HEK293 (cell line): ENCODE data around the gene KIF19.

Experiments used
- CTCF ChIA-PET: fragments of 350-600 bp; formaldehyde crosslinking; extraction: SDS; loops from one replicate; lab custom pipeline; 2021; ENCODE audit warnings: antibody characterized with exemption; lab: Yijun Ruan, JAX
- POLR2A ChIA-PET: fragments of 300-600 bp; formaldehyde crosslinking; extraction: SDS; loops from one replicate; lab custom pipeline; 2020; ENCODE audit warnings: antibody characterized with exemption, inconsistent platforms; lab: Yijun Ruan, JAX
- H3K27ac ChIP-seq: fragments of 200-500 bp; sonication (Bioruptor generic); 2 replicates; pipeline ENCODE4 v1.5.1; 2014; ENCODE audit warnings: low read depth, low read length, control low read depth, inconsistent platforms; ENCODE audit errors: extremely low read depth
- H3K36me3 ChIP-seq, 2 experiments: fragments of 200-500 bp in 1 of 2; sonication (Bioruptor generic) in 1 of 2; 1 replicate in 1 of 2; 2 replicates in 1 of 2; pipeline ENCODE4 v1.5.1; 2014 to 2017; ENCODE audit warnings: inconsistent platforms in 2 of 2, low read length in 2 of 2; ENCODE audit not compliant: control insufficient read depth in 2 of 2, insufficient read depth in 1 of 2
- H3K4me1 ChIP-seq: fragments of 200-500 bp; sonication (Bioruptor generic); 2 replicates; pipeline ENCODE4 v1.5.1; 2014; ENCODE audit warnings: mild to moderate bottlenecking, low read length, inconsistent platforms; ENCODE audit not compliant: control insufficient read depth, insufficient read depth
- H3K4me3 ChIP-seq: 2 replicates; pipeline ENCODE4 v1.5.1; 2011; ENCODE audit warnings: low read depth, mild to moderate bottlenecking, control low read depth, low read length, moderate library complexity
- H3K9me3 ChIP-seq: fragments of 200-500 bp; sonication (Bioruptor generic); 2 replicates; pipeline ENCODE4 v1.5.1; 2014; ENCODE audit warnings: low read depth, low read length, inconsistent platforms; ENCODE audit not compliant: control insufficient read depth, insufficient read depth
- BCL11B ChIP-seq: fragments of 450-650 bp; formaldehyde crosslinking; IDR thresholded peaks from 2 replicates; pipeline ENCODE4 v1.5.1; 2016; ENCODE audit warnings: low read depth, missing biosample characterization, missing genetic modification characterization
- EGR2 ChIP-seq: fragments of 450-650 bp; formaldehyde crosslinking; IDR thresholded peaks from 2 replicates; pipeline ENCODE4 v1.5.1; 2016; ENCODE audit warnings: low read depth, missing biosample characterization, missing genetic modification characterization
- ELK4 ChIP-seq: IDR thresholded peaks from 2 replicates; pipeline ENCODE4 v1.6.1; 2011; ENCODE audit warnings: mild to moderate bottlenecking, low read depth, low read length, borderline replicate concordance
- GLI4 ChIP-seq: fragments of 450-650 bp; formaldehyde crosslinking; IDR thresholded peaks from 2 replicates; pipeline ENCODE4 v1.5.1; 2016; ENCODE audit warnings: missing biosample characterization, missing genetic modification characterization
- HOXA7 ChIP-seq: sonication (generic); formaldehyde crosslinking; IDR thresholded peaks from 2 replicates; pipeline ENCODE4 v1.8.1; 2022; ENCODE audit warnings: missing genetic modification reagents, borderline replicate concordance
- KLF1 ChIP-seq: fragments of 450-650 bp; formaldehyde crosslinking; IDR thresholded peaks from 2 replicates; pipeline ENCODE4 v1.5.1; 2016; ENCODE audit warnings: missing biosample characterization, missing genetic modification characterization
- PATZ1 ChIP-seq: fragments of 450-650 bp; formaldehyde crosslinking; IDR thresholded peaks from 2 replicates; pipeline ENCODE4 v1.5.1; 2016; ENCODE audit warnings: missing biosample characterization, missing genetic modification characterization
- PRDM1 ChIP-seq: fragments of 450-650 bp; formaldehyde crosslinking; IDR thresholded peaks from 2 replicates; pipeline ENCODE4; 2016; ENCODE audit warnings: missing biosample characterization, missing genetic modification characterization
- REPIN1 ChIP-seq: fragments of 450-650 bp; formaldehyde crosslinking; IDR thresholded peaks from 2 replicates; pipeline ENCODE4 v1.5.1; 2017; ENCODE audit warnings: missing biosample characterization, missing genetic modification characterization, low read depth
- SCRT1 ChIP-seq: fragments of 450-650 bp; formaldehyde crosslinking; IDR thresholded peaks from 2 replicates; pipeline ENCODE4 v1.5.1; 2016; ENCODE audit warnings: missing biosample characterization, missing genetic modification characterization, borderline replicate concordance
- SETDB1 ChIP-seq: IDR thresholded peaks from one replicate; pipeline ENCODE4 v1.6.1; 2017; ENCODE audit warnings: mild to moderate bottlenecking, low read length, moderate library complexity, mixed read lengths; ENCODE audit not compliant: insufficient read length
- SP2 ChIP-seq: fragments of 450-650 bp; formaldehyde crosslinking; IDR thresholded peaks from 2 replicates; pipeline ENCODE4 v1.5.1; 2016; ENCODE audit warnings: missing biosample characterization, missing genetic modification characterization
- ZBTB7A ChIP-seq: fragments of 450-650 bp; formaldehyde crosslinking; IDR thresholded peaks from 2 replicates; pipeline ENCODE4 v1.5.1; 2016; ENCODE audit warnings: low read depth, missing biosample characterization, missing genetic modification characterization
- ZNF146 ChIP-seq: fragments of 450-650 bp; formaldehyde crosslinking; IDR thresholded peaks from 2 replicates; pipeline ENCODE4 v1.5.1; 2016; ENCODE audit warnings: missing biosample characterization, missing genetic modification characterization
- ZNF18 ChIP-seq: fragments of 450-650 bp; formaldehyde crosslinking; IDR thresholded peaks from 2 replicates; pipeline ENCODE4 v1.5.1; 2016; ENCODE audit warnings: missing biosample characterization, missing genetic modification characterization
- ZNF221 ChIP-seq: fragments of 450-650 bp; formaldehyde crosslinking; IDR thresholded peaks from 2 replicates; pipeline ENCODE4 v1.5.1; 2017; ENCODE audit warnings: missing biosample characterization, missing genetic modification characterization, borderline replicate concordance
- ZNF23 ChIP-seq: fragments of 450-650 bp; formaldehyde crosslinking; IDR thresholded peaks from 2 replicates; pipeline ENCODE4 v1.5.1; 2016; ENCODE audit warnings: missing biosample characterization, missing genetic modification characterization, borderline replicate concordance
- ZNF513 ChIP-seq: fragments of 450-650 bp; IDR thresholded peaks from 2 replicates; pipeline ENCODE4 v1.5.1; 2018; ENCODE audit warnings: missing biosample characterization, missing genetic modification characterization
- ZNF518A ChIP-seq: fragments of 450-650 bp; formaldehyde crosslinking; conservative IDR thresholded peaks from 2 replicates; pipeline ENCODE4 v1.5.1; 2016; ENCODE audit warnings: low read depth, missing biosample characterization, missing genetic modification characterization
- ZNF600 ChIP-seq: fragments of 450-650 bp; formaldehyde crosslinking; IDR thresholded peaks from 2 replicates; pipeline ENCODE4 v1.5.1; 2016; ENCODE audit warnings: missing biosample characterization, missing genetic modification characterization
- ZNF626 ChIP-seq: fragments of 450-650 bp; sonication (Bioruptor Pico); formaldehyde crosslinking; IDR thresholded peaks from 2 replicates; pipeline ENCODE4 v1.5.1; 2018; ENCODE audit warnings: missing biosample characterization, missing genetic modification characterization, inconsistent platforms
- ZNF654 ChIP-seq: fragments of 450-650 bp; formaldehyde crosslinking; IDR thresholded peaks from 2 replicates; pipeline ENCODE4 v1.5.1; 2016; ENCODE audit warnings: low read depth, missing biosample characterization, missing genetic modification characterization
- ZNF677 ChIP-seq: fragments of 450-650 bp; IDR thresholded peaks from 2 replicates; pipeline ENCODE4 v1.5.0; 2018; ENCODE audit warnings: missing biosample characterization, mild to moderate bottlenecking, missing genetic modification characterization, moderate library complexity
- ZNF791 ChIP-seq: fragments of 450-650 bp; formaldehyde crosslinking; IDR thresholded peaks from 2 replicates; pipeline ENCODE4 v1.5.1; 2016; ENCODE audit warnings: missing biosample characterization, missing genetic modification characterization
- ZNF843 ChIP-seq: fragments of 450-650 bp; formaldehyde crosslinking; IDR thresholded peaks from 2 replicates; pipeline ENCODE4 v1.5.1; 2016; ENCODE audit warnings: missing biosample characterization, missing genetic modification characterization

KIF19 gene

GRCh38 chr17:74282587-74283370 is 43.2 kb upstream of the KIF19 start:
- H3K9me3 ChIP-seq = no peaks in the 10 kb centered on the region
- ChIA-PET CTCF (interaction anchor here (0.6 to 8.8 kb wide), 12 partner anchors 7 to 565 kb away, joined by 3 to 108 read pairs (median 4); partner anchors contain the start of genes DNAI2 and TTYH2), POLR2A (interaction anchor here (0.7 kb wide), 1 partner anchor 42 kb away, joined by 3 read pairs; no protein-coding TSS in a partner anchor)
- H3K36me3 ChIP-seq = no peaks in the 10 kb centered on the region
- 0 out of 2 replicates have a peak, but pooled peaks cover 2% of the 10 kb centered on the region for H3K4me1 ChIP-seq
- no peak overlapping the region for H3K27ac ChIP-seq
- H3K4me3 ChIP-seq = no peak overlapping the region
- TF ChIP-seq ZNF654 (tag by site-specific recombination) (no peak), SETDB1 (no peak), ZNF513 (tag by site-specific recombination) (no peak), GLI4 (tag by site-specific recombination) (no peak), EGR2 (peak; percentile 25), ELK4 (no peak), REPIN1 (tag by site-specific recombination) (no peak), ZNF791 (tag by site-specific recombination) (no peak), ZNF18 (tag by site-specific recombination) (no peak), ZBTB7A (tag by site-specific recombination) (no peak), HOXA7 (CRISPR knock-in tag) (no peak), SP2 (tag by site-specific recombination) (no peak), ZNF677 (tag by site-specific recombination) (no peak), ZNF23 (tag by site-specific recombination) (no peak), KLF1 (tag by site-specific recombination) (peak; percentile 74), PATZ1 (tag by site-specific recombination) (0 out of 2 replicates have a peak, but pooled peaks have one; percentile 31), ZNF518A (no peak), ZNF626 (tag by site-specific recombination) (no peak), ZNF600 (no peak), ZNF221 (tag by site-specific recombination) (no peak), PRDM1 (tag by site-specific recombination) (no peak), ZNF843 (tag by site-specific recombination) (no peak), BCL11B (tag by site-specific recombination) (no peak), ZNF146 (tag by site-specific recombination) (no peak), SCRT1 (tag by site-specific recombination) (no peak)
